Measurements from ENCODE around the gene KIAA0319L.
"Not testable (repeated sequence)": the region's sequence is repeated elsewhere in the genome, so short reads cannot be mapped to it uniquely, and the experiment has no call there.

The KIAA0319L gene

GRCh38 chr1:35477870-35478269 is 79.3 kb downstream of the KIAA0319L start:
- DNase-seq = no peak

GRCh38 chr1:35475856-35476674 is 81.1 kb downstream of the KIAA0319L start:
- no peak for DNase-seq

GRCh38 chr1:35475356-35475755 is 81.8 kb downstream of the KIAA0319L start:
- DNase-seq = no peak

- not testable (repeated sequence) for DNase-seq
Observed at GRCh38 chr1:35473216-35473615, 84.0 kb downstream of the KIAA0319L start.

GRCh38 chr1:35470977-35471613 is 86.1 kb downstream of the KIAA0319L start:
- DNase-seq = no peak

GRCh38 chr1:35466120-35466519 is 91.1 kb downstream of the KIAA0319L start:
- no peak for DNase-seq

- DNase-seq = not testable (repeated sequence)
Observed at GRCh38 chr1:35463749-35464148, 93.5 kb downstream of the KIAA0319L start.

GRCh38 chr1:35463232-35463631 is 94.0 kb downstream of the KIAA0319L start:
- no peak for DNase-seq

- no peak for DNase-seq
Observed at GRCh38 chr1:35461966-35462651, 95.1 kb downstream of the KIAA0319L start.

- no peak for DNase-seq
Observed at GRCh38 chr1:35460796-35461195, 96.4 kb downstream of the KIAA0319L start.

GRCh38 chr1:35454616-35455015 is 102.6 kb downstream of the KIAA0319L start:
- DNase-seq = no peak

GRCh38 chr1:35454176-35454575 is 103.0 kb downstream of the KIAA0319L start:
- no peak for DNase-seq

GRCh38 chr1:35453031-35453430 is 104.2 kb downstream of the KIAA0319L start:
- no peak for DNase-seq

GRCh38 chr1:35452106-35452774 is 105.0 kb downstream of the KIAA0319L start:
- DNase-seq = no peak

- DNase-seq = peak; percentile 8
Observed at GRCh38 chr1:35451125-35451528, 106.1 kb downstream of the KIAA0319L start.

- no peak for DNase-seq
Observed at GRCh38 chr1:35449334-35450008, 107.7 kb downstream of the KIAA0319L start.

GRCh38 chr1:35448344-35448801 is 108.8 kb downstream of the KIAA0319L start:
- no peak for DNase-seq

- no peak for DNase-seq
Observed at GRCh38 chr1:35447278-35447677, 109.9 kb downstream of the KIAA0319L start.

- DNase-seq = no peak
Observed at GRCh38 chr1:35444519-35444774, 112.8 kb downstream of the KIAA0319L start.

GRCh38 chr1:35443768-35444518 is 113.3 kb downstream of the KIAA0319L start:
- no peak for DNase-seq

GRCh38 chr1:35442734-35443133 is 114.5 kb downstream of the KIAA0319L start:
- no peak for DNase-seq
